IPS-11a (cell line): ENCODE results near the gene PLEKHM3.
"Not testable (repeated sequence)": the region's sequence is repeated elsewhere in the genome, so short reads cannot be mapped to it uniquely, and the experiment has no call there.

ENCODE experiments used
- H3K4me3 ChIP-seq: one replicate; pipeline ENCODE4 v1.5.1; 2013; ENCODE audit warnings: low read depth, low read length, control low read depth

PLEKHM3 gene

GRCh38 chr2:207952564-207953345 is 72.6 kb downstream of the PLEKHM3 start:
- no peak overlapping the region for H3K4me3 ChIP-seq

GRCh38 chr2:207951734-207952470 is 73.4 kb downstream of the PLEKHM3 start:
- H3K4me3 ChIP-seq, result no peak overlapping the region

DNA sequence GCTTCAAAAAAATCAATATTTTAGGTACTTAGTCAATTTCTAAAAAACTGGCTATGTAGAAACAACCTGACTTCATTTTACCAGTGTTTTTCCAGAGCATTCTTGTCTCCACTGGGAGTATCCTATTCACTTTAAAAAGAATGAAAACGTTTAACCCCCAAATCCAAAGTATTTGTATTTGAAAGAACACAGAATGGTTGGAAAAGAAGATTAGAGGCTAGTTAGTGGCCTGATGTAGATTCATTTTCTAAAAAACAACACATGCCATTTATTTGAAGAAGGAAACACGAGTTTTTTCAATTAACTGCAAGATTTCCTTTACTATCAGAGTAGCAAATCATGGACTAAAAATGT is 74.6 kb downstream of the PLEKHM3 start:
- no peak overlapping the region for H3K4me3 ChIP-seq

- no peak overlapping the region for H3K4me3 ChIP-seq
Observed at GRCh38 chr2:207950063-207950760, 75.1 kb downstream of the PLEKHM3 start.

GRCh38 chr2:207949245-207949644 is 76.1 kb downstream of the PLEKHM3 start:
- not testable (repeated sequence) for H3K4me3 ChIP-seq

- no peak overlapping the region for H3K4me3 ChIP-seq
Observed at GRCh38 chr2:207944979-207945600, 80.2 kb downstream of the PLEKHM3 start.

- no peak overlapping the region for H3K4me3 ChIP-seq
Observed at GRCh38 chr2:207944334-207944733, 81.0 kb downstream of the PLEKHM3 start.

GRCh38 chr2:207939342-207940108 is 85.8 kb downstream of the PLEKHM3 start:
- no peak overlapping the region for H3K4me3 ChIP-seq

- H3K4me3 ChIP-seq, result no peak overlapping the region
Observed at GRCh38 chr2:207938886-207939285, 86.4 kb downstream of the PLEKHM3 start.

DNA sequence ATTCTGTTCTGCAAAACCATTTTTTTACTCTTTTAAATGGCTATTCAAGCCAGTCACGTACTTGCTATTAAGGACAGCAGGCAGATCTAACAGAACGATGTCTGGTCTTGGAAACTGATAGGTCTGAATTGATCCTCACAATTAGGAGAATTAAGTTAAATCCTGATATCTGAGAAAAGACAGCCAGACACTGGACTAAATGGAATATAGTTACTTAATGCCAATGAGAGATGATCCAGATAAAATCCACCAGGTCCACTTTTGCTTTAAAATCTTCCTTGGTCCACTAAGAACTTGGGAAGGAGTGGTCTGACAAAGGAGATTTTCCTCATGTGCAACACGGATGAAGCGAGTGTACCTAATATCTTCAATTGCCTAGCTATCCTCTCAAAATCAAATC is 86.9 kb downstream of the PLEKHM3 start:
- no peak overlapping the region for H3K4me3 ChIP-seq

GRCh38 chr2:207937823-207938222 is 87.5 kb downstream of the PLEKHM3 start:
- no peak overlapping the region for H3K4me3 ChIP-seq

GRCh38 chr2:207937253-207937652 is 88.1 kb downstream of the PLEKHM3 start:
- no peak overlapping the region for H3K4me3 ChIP-seq

DNA sequence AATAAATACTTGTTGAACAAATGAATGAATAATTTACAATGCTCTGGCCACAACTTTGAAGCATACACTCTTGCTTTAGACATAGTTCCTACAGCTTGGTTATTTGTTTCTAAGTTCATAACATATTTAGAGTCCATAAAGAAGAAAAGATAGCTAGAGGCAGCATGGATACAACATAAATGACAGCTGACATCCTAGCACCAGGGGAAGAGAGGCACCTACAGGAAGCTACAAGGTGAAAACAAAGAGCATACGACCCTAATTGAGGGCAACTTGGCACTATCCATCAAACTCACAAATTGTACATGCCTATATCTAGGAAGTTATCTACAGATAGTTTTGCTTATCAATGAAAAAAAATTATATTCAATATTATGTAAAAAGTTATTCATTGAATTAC is 88.9 kb downstream of the PLEKHM3 start:
- no peak overlapping the region for H3K4me3 ChIP-seq

DNA sequence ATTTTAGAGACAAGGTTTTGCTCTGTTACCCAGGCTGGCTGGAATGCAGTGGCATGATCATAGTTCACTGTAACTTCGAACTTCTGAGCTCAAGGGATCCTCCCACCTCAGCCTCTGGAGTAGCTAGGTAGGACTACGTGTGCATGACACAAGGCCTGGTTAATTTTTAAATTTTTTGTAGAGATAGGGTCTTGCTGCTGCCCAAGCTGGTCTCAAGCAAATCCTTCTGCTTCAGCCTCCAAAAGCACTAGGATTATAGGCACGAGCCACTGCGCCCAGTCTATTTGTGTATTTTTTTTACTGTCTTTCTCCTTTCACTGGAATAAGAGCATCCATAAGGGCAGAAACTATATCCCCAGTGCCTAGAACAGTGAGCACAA is 89.3 kb downstream of the PLEKHM3 start:
- no peak overlapping the region for H3K4me3 ChIP-seq

DNA sequence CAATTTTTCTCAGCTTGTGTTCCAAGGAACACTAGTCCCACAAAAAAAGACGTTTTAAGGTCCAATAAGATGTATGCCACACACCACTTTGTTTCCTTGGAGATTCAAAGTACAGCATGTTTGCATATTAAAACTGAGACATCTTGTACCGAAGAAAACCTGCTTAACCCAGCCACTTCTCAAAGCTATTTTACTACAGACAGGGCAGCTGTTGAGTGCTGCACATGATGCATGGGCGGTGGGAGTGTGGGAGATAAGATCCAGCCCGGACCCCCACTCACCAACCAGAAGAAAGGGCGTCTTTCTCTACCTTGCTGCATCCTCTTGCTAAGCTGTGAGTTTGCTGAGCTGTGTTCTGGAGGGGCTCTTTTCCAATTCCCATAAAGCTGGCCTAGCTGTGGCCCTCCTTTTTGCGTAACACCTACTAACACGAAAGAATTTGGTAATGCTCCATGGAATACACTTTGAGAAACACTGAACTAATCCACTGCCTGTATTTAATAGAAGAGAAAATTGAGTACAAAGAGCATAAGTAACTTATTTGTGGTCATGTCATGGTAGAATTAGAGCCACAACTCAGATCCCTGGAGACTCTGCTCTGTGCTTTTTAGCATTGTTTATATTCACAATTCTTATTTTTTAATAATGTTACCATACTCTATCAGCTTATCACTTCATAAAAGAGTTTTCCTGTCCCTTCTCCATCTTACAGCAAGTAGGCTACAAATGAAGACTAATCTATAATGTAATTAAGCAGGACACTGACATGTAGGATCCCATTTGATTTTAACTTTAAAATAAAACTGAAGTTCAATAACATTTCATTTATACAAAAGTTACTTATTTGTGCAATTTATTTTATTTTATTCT is 90.0 kb downstream of the PLEKHM3 start:
- H3K4me3 ChIP-seq, result no peak overlapping the region

DNA sequence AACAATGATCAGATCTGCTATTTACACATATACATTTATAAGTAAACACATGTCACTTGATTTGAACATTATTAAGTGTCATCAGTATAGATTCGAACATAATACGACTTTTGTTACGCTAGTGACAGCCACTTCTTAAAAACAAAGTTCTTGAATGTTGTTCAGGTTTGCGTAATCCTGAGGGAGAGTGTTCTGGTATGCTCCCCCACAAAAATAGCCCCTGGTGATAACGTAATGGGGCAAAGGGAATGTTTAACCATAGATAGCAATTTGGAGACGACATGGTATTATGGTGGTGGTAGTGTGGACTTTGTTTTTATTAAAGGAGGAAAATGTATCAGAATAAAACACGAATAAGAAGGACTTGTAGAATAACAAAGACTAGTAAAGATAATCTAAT is 90.6 kb downstream of the PLEKHM3 start:
- H3K4me3 ChIP-seq, result no peak overlapping the region

- H3K4me3 ChIP-seq, result no peak overlapping the region
Observed at GRCh38 chr2:207933396-207934065, 91.8 kb downstream of the PLEKHM3 start.

DNA sequence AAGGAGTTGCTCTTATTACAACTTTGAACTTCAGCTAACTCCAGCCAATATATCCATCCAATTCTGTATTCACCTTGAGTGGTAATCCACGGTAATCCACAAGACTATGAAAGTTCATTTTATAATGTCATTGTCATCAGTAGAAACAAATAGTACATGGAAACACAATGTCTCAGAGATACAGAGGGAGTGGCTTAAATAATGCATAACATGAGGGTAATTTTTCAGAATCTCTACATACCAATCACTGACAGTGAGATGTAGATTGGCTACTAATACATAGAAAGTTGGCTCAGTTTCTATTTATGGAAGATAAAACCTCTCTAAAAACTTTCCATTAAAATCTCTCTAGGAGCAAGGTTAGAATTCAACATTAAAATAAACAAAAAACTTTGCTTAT is 93.2 kb downstream of the PLEKHM3 start:
- H3K4me3 ChIP-seq, result no peak overlapping the region

- H3K4me3 ChIP-seq, result no peak overlapping the region
Observed at GRCh38 chr2:207930747-207931146, 94.6 kb downstream of the PLEKHM3 start.
